Endodermal cell (in vitro differentiated cells): ENCODE measurements around the gene ABI2. TPM values are rescaled to one million over a fixed set of nuclear protein-coding genes. Genes with fewer than 3 reads are reported as not detected.

ENCODE experiments used
- DNase-seq: peaks from one replicate; pipeline ENCODE4 v3.0.0-alpha.2; 2017
- H3K27ac ChIP-seq: 2 replicates; pipeline ENCODE4 v1.5.1; 2013; ENCODE audit warnings: mild to moderate bottlenecking, low read depth, low read length, moderate library complexity
- H3K27me3 ChIP-seq: 2 replicates; pipeline ENCODE4 v1.6.1; 2013; ENCODE audit warnings: mild to moderate bottlenecking, low read length, moderate library complexity; ENCODE audit not compliant: insufficient read depth, control insufficient read depth, poor library complexity, severe bottlenecking
- H3K36me3 ChIP-seq: 2 replicates; pipeline ENCODE4 v1.7.0; 2013; ENCODE audit warnings: mild to moderate bottlenecking, low read length, moderate library complexity; ENCODE audit not compliant: control insufficient read depth, insufficient read depth
- H3K4me1 ChIP-seq: one replicate; pipeline ENCODE4 v1.7.0; 2013; ENCODE audit warnings: low read length; ENCODE audit not compliant: control insufficient read depth, insufficient read depth
- H3K4me3 ChIP-seq: 2 replicates; pipeline ENCODE4 v1.5.1; 2013; ENCODE audit warnings: mild to moderate bottlenecking, low read length, moderate library complexity
- H3K9ac ChIP-seq: 2 replicates; pipeline ENCODE4 v1.6.1; 2013; ENCODE audit warnings: mild to moderate bottlenecking, low read length, moderate library complexity; ENCODE audit not compliant: poor library complexity, severe bottlenecking; ENCODE audit errors: extremely low read depth
- H3K9me3 ChIP-seq: 2 replicates; pipeline ENCODE4 v1.6.1; 2013; ENCODE audit warnings: mild to moderate bottlenecking, low read length, moderate library complexity; ENCODE audit not compliant: control insufficient read depth
- H3K27ac Mint-ChIP-seq: 2 replicates; pipeline ENCODE4 v1.8.0; 2020; ENCODE audit warnings: mixed read lengths
- H3K27me3 Mint-ChIP-seq: 2 replicates; pipeline ENCODE4 v1.8.0; 2021; ENCODE audit warnings: mild to moderate bottlenecking, mixed read lengths; ENCODE audit not compliant: insufficient read depth
- H3K36me3 Mint-ChIP-seq: 2 replicates; pipeline ENCODE4 v1.8.0; 2020; ENCODE audit warnings: low read depth, mixed read lengths
- H3K4me1 Mint-ChIP-seq: 2 replicates; pipeline ENCODE4 v1.8.0; 2020; ENCODE audit warnings: mixed read lengths
- H3K4me3 Mint-ChIP-seq: 2 replicates; pipeline ENCODE4 v1.8.0; 2020; ENCODE audit warnings: mild to moderate bottlenecking, moderate library complexity, mixed read lengths
- H3K9me3 Mint-ChIP-seq: 2 replicates; pipeline ENCODE4 v1.8.0; 2020; ENCODE audit warnings: mild to moderate bottlenecking, mixed read lengths
- WGBS, 2 experiments: methylation state at CpG; one replicate each; pipeline versions ENCODE4 v1.1.5 to v1.1.7; 2013; ENCODE audit warnings: missing lambda C conversion rate in 2 of 2, mixed read lengths in 1 of 2; ENCODE audit not compliant: insufficient coverage in 1 of 2, insufficient read length in 1 of 2; 5-methylcytosine and 5-hydroxymethylcytosine counted together
- total RNA-seq, 2 donors: library from RNA; stranded (reverse); fragmentation: NEBNext Ultra II Directional in 1 of 2; extraction: Animal tissue kit (Norgen Biotek cat#: 25700) in 1 of 2; gene quantifications; 2 replicates in 1 of 2; 3 replicates in 1 of 2; pipeline ENCODE4 v1.2.1, GENCODE V29; 2021
- TF ChIP-seq, protein P1 (sequence below): fragments of 200-600 bp; sonication (generic); conservative IDR thresholded peaks from 2 replicates; pipeline ENCODE4 v1.5.0; 2021; ENCODE audit warnings: antibody characterized with exemption, mild to moderate bottlenecking

Gene ABI2
- total RNA-seq, 2 donors from 2014 or later = 115 to 139 TPM

DNA sequence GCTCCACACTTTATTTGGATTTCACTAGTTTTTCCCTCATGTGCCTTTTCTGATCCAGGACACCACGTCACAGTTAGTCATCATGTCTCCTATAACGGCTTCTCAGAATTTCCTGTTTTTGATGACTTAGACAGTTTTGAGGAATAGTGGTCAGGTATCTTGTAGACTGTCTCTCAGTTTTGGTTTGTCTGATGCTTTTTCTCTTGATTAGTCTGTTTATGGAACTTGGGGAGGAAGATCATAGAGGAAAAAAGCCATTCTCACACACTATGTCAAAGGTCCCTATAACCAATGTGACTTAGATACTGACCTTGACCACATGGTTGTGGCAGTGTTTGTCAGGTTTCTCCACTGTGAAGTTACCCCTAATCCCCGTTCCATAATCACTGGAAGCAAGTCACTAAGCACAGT, 117.9 kb downstream of the ABI2 start:
- peaks cover 73% of the 10 kb centered on the region for H3K36me3 ChIP-seq
- H3K4me3 ChIP-seq = no peak overlapping the region
- no peak for DNase-seq
- Mint-ChIP-seq H3K9me3 (no peaks in the 10 kb centered on the region), H3K27me3 (no peaks in the 10 kb centered on the region), H3K4me1 (no peaks in the 10 kb centered on the region), H3K4me3 (no peak overlapping the region), H3K27ac (no peak overlapping the region), H3K36me3 (peaks cover 27% of the 10 kb centered on the region)
- TF ChIP-seq, protein P1, sequence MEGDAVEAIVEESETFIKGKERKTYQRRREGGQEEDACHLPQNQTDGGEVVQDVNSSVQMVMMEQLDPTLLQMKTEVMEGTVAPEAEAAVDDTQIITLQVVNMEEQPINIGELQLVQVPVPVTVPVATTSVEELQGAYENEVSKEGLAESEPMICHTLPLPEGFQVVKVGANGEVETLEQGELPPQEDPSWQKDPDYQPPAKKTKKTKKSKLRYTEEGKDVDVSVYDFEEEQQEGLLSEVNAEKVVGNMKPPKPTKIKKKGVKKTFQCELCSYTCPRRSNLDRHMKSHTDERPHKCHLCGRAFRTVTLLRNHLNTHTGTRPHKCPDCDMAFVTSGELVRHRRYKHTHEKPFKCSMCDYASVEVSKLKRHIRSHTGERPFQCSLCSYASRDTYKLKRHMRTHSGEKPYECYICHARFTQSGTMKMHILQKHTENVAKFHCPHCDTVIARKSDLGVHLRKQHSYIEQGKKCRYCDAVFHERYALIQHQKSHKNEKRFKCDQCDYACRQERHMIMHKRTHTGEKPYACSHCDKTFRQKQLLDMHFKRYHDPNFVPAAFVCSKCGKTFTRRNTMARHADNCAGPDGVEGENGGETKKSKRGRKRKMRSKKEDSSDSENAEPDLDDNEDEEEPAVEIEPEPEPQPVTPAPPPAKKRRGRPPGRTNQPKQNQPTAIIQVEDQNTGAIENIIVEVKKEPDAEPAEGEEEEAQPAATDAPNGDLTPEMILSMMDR = no peak
- no peak overlapping the region for H3K9ac ChIP-seq
- H3K9me3 ChIP-seq = no peaks in the 10 kb centered on the region
- 99% methylated on average over 3 of the region's 3 CpGs; no CpG with 5 or more reads in 1 of the 2 experiments for WGBS, 2 experiments
- no peaks in the 10 kb centered on the region for H3K4me1 ChIP-seq
- H3K27ac ChIP-seq = no peak overlapping the region
- no peaks in the 10 kb centered on the region for H3K27me3 ChIP-seq

DNA sequence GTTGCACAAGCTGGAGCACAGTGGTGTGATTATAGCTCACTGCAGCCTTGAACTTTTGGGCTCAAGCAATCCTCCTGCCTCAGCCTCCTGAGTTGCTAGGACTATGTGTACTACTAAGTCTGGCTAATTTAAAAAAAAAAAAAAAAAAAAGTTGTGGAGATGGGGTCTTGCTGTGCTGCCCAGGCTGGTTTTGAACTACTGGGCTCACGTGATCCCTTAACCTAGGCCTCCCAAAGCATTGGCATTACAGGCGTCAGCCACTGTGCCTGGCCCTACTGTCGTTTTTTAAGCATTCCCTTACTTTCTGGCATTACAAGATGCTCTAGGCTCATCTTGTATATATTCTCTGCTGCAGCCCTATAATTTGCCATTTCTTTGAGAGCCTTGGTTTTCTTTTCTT, 118.6 kb downstream of the ABI2 start:
- no peak overlapping the region for H3K27ac ChIP-seq
- no peaks in the 10 kb centered on the region for H3K4me1 ChIP-seq
- DNase-seq = no peak
- no peak overlapping the region for H3K4me3 ChIP-seq
- H3K27ac Mint-ChIP-seq = no peak overlapping the region
- no peaks in the 10 kb centered on the region for H3K9me3 Mint-ChIP-seq
- H3K27me3 ChIP-seq = no peaks in the 10 kb centered on the region
- H3K36me3 ChIP-seq = peaks cover 76% of the 10 kb centered on the region
- H3K27me3 Mint-ChIP-seq = no peaks in the 10 kb centered on the region
- H3K36me3 Mint-ChIP-seq = peaks cover 28% of the 10 kb centered on the region
- no peak overlapping the region for H3K4me3 Mint-ChIP-seq
- TF ChIP-seq, protein P1 = no peak
- H3K9me3 ChIP-seq = no peaks in the 10 kb centered on the region
- H3K9ac ChIP-seq = no peak overlapping the region
- WGBS, 2 experiments = 95% methylated on average over 2 to 3 of the region's 3 CpGs
- H3K4me1 Mint-ChIP-seq = no peaks in the 10 kb centered on the region

DNA sequence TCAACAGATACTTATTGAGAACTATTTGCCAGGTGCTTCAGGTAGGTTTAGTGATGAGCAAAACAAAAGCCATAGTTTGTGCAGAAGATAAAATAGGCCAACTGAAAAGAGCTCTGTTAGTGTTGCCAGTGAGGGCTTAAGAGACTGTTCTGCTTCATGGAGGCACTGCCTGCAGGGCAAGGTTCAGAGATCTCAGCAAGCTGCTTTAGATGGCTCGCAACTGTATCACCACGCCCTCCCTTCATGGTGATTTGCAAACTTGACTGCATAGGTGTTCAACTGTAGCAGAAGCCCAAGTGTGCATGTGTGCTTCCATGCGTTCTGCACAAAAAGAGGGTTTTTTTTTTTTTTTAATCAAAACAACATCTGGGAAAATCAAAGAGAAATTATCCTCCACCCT, 122.4 kb downstream of the ABI2 start:
- Histone ChIP-seq H3K4me1 (no peaks in the 10 kb centered on the region), H3K9me3 (no peaks in the 10 kb centered on the region), H3K27me3 (no peaks in the 10 kb centered on the region), H3K4me3 (no peak overlapping the region), H3K27ac (no peak overlapping the region), H3K9ac (no peak overlapping the region), H3K36me3 (peaks cover 80% of the 10 kb centered on the region)
- Mint-ChIP-seq H3K4me3 (no peak overlapping the region), H3K9me3 (no peaks in the 10 kb centered on the region), H3K27ac (no peak overlapping the region), H3K27me3 (no peaks in the 10 kb centered on the region), H3K36me3 (peaks cover 22% of the 10 kb centered on the region), H3K4me1 (no peaks in the 10 kb centered on the region)
- 94 to 95% methylated on average over 2 to 3 of the region's 3 CpGs for whole genome bisulfite sequencing, 2 experiments
- DNase-seq = no peak
- TF ChIP-seq, protein P1 = no peak
